Adrenal gland (tissue), 5 donors: Measurements from ENCODE around the gene VCAN.

Source experiments
- CTCF ChIP-seq, 6 experiments: fragments of 450-650 bp in 4 of 6; fragments of 200-600 bp in 2 of 6; sonication (generic) in 1 of 6; IDR thresholded peaks; 1 replicate in 5 of 6; 2 replicates in 1 of 6; pipeline versions ENCODE4 v1.5.1 to v1.8.0; 2016 to 2021; ENCODE audit warnings: antibody characterized with exemption in 6 of 6, mild to moderate bottlenecking in 2 of 6, moderate library complexity in 1 of 6
- POLR2A ChIP-seq, 2 donors: fragments of 450-650 bp; IDR thresholded peaks; one replicate each; pipeline ENCODE4 v1.6.1; 2017; ENCODE audit warnings: antibody characterized with exemption in 2 of 2, mild to moderate bottlenecking in 2 of 2, moderate library complexity in 1 of 2
- donor health status: DM: no; HTN: no; CAD: no.

GRCh38 chr5:83488821-83489220 lies 17.3 kb downstream of the VCAN start:
- TF ChIP-seq CTCF (IDR thresholded peaks at IDR 0.05): no peak
- no peak for TF ChIP-seq POLR2A (IDR thresholded peaks at IDR 0.05)
